Measurements from ENCODE around the gene HDAC8. TPM values are rescaled to one million over a fixed set of nuclear protein-coding genes. Genes with fewer than 3 reads are reported as not detected.

Gene HDAC8
- total RNA-seq, 1 donor from 2014 or later: 32.8 TPM

DNA sequence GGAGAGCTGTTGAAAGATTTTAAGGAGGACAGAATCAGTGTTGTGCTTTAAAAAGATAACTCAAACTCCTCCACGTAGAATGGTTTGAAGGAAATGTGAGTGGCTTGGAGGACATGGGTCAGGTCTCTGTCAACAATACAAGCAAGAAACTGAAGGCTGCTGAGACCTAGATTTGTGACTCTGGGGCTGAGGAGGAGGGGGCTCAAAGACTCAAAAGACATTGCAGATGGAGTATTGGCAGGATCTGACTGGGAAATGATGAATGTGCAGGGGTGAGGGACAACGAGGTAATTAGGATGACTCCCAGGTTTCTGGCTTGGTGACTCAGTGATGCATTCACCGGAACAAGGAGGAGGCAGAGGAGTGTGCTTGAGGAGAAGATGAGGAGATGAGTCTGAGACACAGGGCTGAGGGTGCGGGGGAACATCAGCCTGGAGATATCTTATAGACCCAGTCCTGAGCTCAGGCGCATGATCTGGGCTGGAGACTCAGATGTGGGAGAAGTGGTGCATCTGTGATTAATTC lies 292.3 kb downstream of the HDAC8 start:
- DNase-seq: no peak

Other genes starting within 250 kb of the HDAC8 start
- 9.7 and 11.4 TPM in 2 replicates for gene PHKA1, start 141.5 kb upstream of the HDAC8 start, total RNA-seq
- gene DMRTC1B, start 204.0 kb upstream of the HDAC8 start, total RNA-seq: not detected in 2 replicates
- not detected in 2 replicates for gene FAM236B, start 209.8 kb upstream of the HDAC8 start, total RNA-seq
- not detected in 2 replicates for gene FAM236D, start 235.4 kb upstream of the HDAC8 start, total RNA-seq

Measured in dermis blood vessel endothelial cell (primary cell).